H1 (cell line): ENCODE data around the gene HPCAL4. TPM values are rescaled to one million over a fixed set of nuclear protein-coding genes. Genes with fewer than 3 reads are reported as not detected.

Experiments
- CTCF ChIA-PET: fragments of 300-600 bp; sonication (Branson Sonifier 250); formaldehyde crosslinking; loops from one replicate; lab custom pipeline; 2021; ENCODE audit not compliant: partially characterized antibody; lab: Charles Lee
- POLR2A ChIA-PET: fragments of 300-600 bp; sonication (Branson Sonifier 250); formaldehyde crosslinking; loops from one replicate; lab custom pipeline; 2021; ENCODE audit warnings: inconsistent platforms; ENCODE audit not compliant: partially characterized antibody; lab: Charles Lee
- DNase-seq, 2 experiments: peaks; one replicate each; pipeline versions ENCODE4 v3.0.0 to v3.0.0-alpha.2; 2010 to 2022; ENCODE audit warnings: low spot score in 2 of 2, low read depth in 1 of 2, mixed read lengths in 1 of 2
- FAIRE-seq: peaks from 2 replicates; lab custom pipeline; 2011; peaks lifted over from hg19 to GRCh38; lab: Jason Lieb, UNC
- H2AFZ ChIP-seq: 2 replicates; pipeline ENCODE4 v1.8.1; 2012; ENCODE audit warnings: low read length, inconsistent platforms
- H2AK5ac ChIP-seq: 2 replicates; pipeline ENCODE4 v1.6.1; 2013; ENCODE audit warnings: low read depth, low read length
- H2BK120ac ChIP-seq: replicated peaks from 2 replicates; pipeline ENCODE3; 2013; ENCODE audit warnings: low read depth, low read length, inconsistent platforms
- H2BK12ac ChIP-seq: 2 replicates; pipeline ENCODE4 v1.6.1; 2013; ENCODE audit warnings: low read depth, low read length
- H2BK15ac ChIP-seq: 2 replicates; pipeline ENCODE4 v1.6.1; 2013; ENCODE audit warnings: low read length
- H2BK20ac ChIP-seq: 2 replicates; pipeline ENCODE4 v1.6.1; 2013; ENCODE audit warnings: low read length
- H2BK5ac ChIP-seq: 2 replicates; pipeline ENCODE4 v1.6.1; 2013; ENCODE audit warnings: low read depth, low read length
- H3K14ac ChIP-seq: 2 replicates; pipeline ENCODE4 v1.6.1; 2013; ENCODE audit warnings: inconsistent platforms; ENCODE audit not compliant: insufficient read length
- H3K18ac ChIP-seq: 2 replicates; pipeline ENCODE4 v1.6.1; 2013; ENCODE audit warnings: low read length; ENCODE audit errors: extremely low read depth
- H3K23ac ChIP-seq: 2 replicates; pipeline ENCODE4 v1.6.1; 2013; ENCODE audit warnings: inconsistent platforms; ENCODE audit not compliant: insufficient read length
- H3K23me2 ChIP-seq: 2 replicates; pipeline ENCODE4 v1.6.1; 2013; ENCODE audit warnings: low read depth, low read length
- H3K27ac ChIP-seq: 2 replicates; pipeline ENCODE4 v1.6.1; 2011; ENCODE audit warnings: low read depth, low read length, inconsistent platforms
- H3K27me3 ChIP-seq, 4 experiments: replicated peaks in 1 of 4; 1 replicate in 1 of 4; 2 replicates in 3 of 4; pipeline versions ENCODE4 v1.6.1 to v1.8.1; 2011 to 2013; ENCODE audit warnings: low read length in 3 of 4, mild to moderate bottlenecking in 3 of 4, inconsistent platforms in 2 of 4, mixed read lengths in 2 of 4, moderate library complexity in 1 of 4; ENCODE audit not compliant: control insufficient read depth in 3 of 4, insufficient read depth in 3 of 4; ENCODE audit errors: extremely low read depth in 1 of 4
- H3K36me3 ChIP-seq, 4 experiments: 2 replicates each; pipeline versions ENCODE4 v1.6.1 to v1.8.1; 2011 to 2013; ENCODE audit warnings: mild to moderate bottlenecking in 4 of 4, low read length in 3 of 4, moderate library complexity in 2 of 4, control low read depth in 1 of 4, inconsistent platforms in 1 of 4; ENCODE audit not compliant: insufficient read depth in 4 of 4, control insufficient read depth in 2 of 4
- H3K4ac ChIP-seq: replicated peaks from 2 replicates; pipeline ENCODE3; 2013; ENCODE audit warnings: low read length, low read depth, mixed read lengths, inconsistent platforms; ENCODE audit not compliant: insufficient read length
- H3K4me1 ChIP-seq, 4 experiments: replicated peaks in 1 of 4; 1 replicate in 1 of 4; 2 replicates in 3 of 4; pipeline versions ENCODE4 v1.6.1 to v1.8.1; 2011 to 2013; ENCODE audit warnings: low read length in 3 of 4, inconsistent platforms in 2 of 4, mixed read lengths in 1 of 4; ENCODE audit not compliant: insufficient read depth in 4 of 4, control insufficient read depth in 3 of 4
- H3K4me2 ChIP-seq, 2 experiments: 2 replicates each; pipeline versions ENCODE4 v1.6.1 to v1.8.1; 2011 to 2013; ENCODE audit warnings: low read depth in 2 of 2, low read length in 2 of 2, control low read depth in 1 of 2, inconsistent platforms in 1 of 2, mild to moderate bottlenecking in 1 of 2; ENCODE audit not compliant: insufficient read depth in 1 of 2
- H3K4me3 ChIP-seq, 4 experiments: fragments of 200-600, 300-600 bp in 1 of 4; sonication (generic), shearing (Covaris generic), sonication (Bioruptor Twin) in 1 of 4; 2 replicates each; pipeline versions ENCODE4 v1.5.1 to v1.8.1; 2011 to 2016; ENCODE audit warnings: low read length in 4 of 4, low read depth in 3 of 4, control low read depth in 2 of 4, inconsistent platforms in 2 of 4, mild to moderate bottlenecking in 2 of 4, mixed read lengths in 1 of 4, moderate library complexity in 1 of 4; ENCODE audit not compliant: insufficient read depth in 2 of 4; ENCODE audit errors: extremely low read depth in 1 of 4
- H3K56ac ChIP-seq: replicated peaks from 2 replicates; pipeline ENCODE3; 2013; ENCODE audit warnings: low read depth, mild to moderate bottlenecking, mixed read lengths, low read length, inconsistent platforms; ENCODE audit not compliant: insufficient read length
- H3K79me1 ChIP-seq: 2 replicates; pipeline ENCODE4 v1.6.1; 2013; ENCODE audit warnings: low read depth, low read length, control low read depth
- H3K79me2 ChIP-seq, 2 experiments: 2 replicates each; pipeline versions ENCODE4 v1.6.1 to v1.8.1; 2012 to 2013; ENCODE audit warnings: low read length in 2 of 2, mild to moderate bottlenecking in 2 of 2, inconsistent platforms in 1 of 2; ENCODE audit not compliant: insufficient read depth in 2 of 2, control insufficient read depth in 1 of 2
- H3K9ac ChIP-seq, 4 experiments: replicated peaks in 1 of 4; 1 replicate in 1 of 4; 2 replicates in 3 of 4; pipeline versions ENCODE4 v1.6.1 to v1.8.1; 2011 to 2013; ENCODE audit warnings: low read depth in 3 of 4, low read length in 3 of 4, control low read depth in 2 of 4, mild to moderate bottlenecking in 2 of 4, moderate library complexity in 2 of 4, inconsistent platforms in 1 of 4; ENCODE audit errors: extremely low read depth in 1 of 4
- H3K9me3 ChIP-seq, 2 experiments: 2 replicates each; pipeline versions ENCODE4 v1.6.1 to v1.8.1; 2012 to 2013; ENCODE audit warnings: mild to moderate bottlenecking in 2 of 2, moderate library complexity in 2 of 2, control low read depth in 1 of 2, inconsistent platforms in 1 of 2, low read depth in 1 of 2, low read length in 1 of 2, mixed read lengths in 1 of 2; ENCODE audit not compliant: insufficient read depth in 2 of 2
- H4K20me1 ChIP-seq, 2 experiments: replicated peaks in 1 of 2; 2 replicates each; pipeline versions ENCODE3 to v1.8.1; 2011 to 2013; ENCODE audit warnings: inconsistent platforms in 2 of 2, low read length in 2 of 2, mild to moderate bottlenecking in 1 of 2; ENCODE audit not compliant: insufficient read depth in 2 of 2, control insufficient read depth in 1 of 2
- H4K5ac ChIP-seq: 2 replicates; pipeline ENCODE4 v1.6.1; 2013; ENCODE audit warnings: low read length, low read depth, mixed read lengths, inconsistent platforms; ENCODE audit not compliant: insufficient read length
- H4K8ac ChIP-seq: 2 replicates; pipeline ENCODE4 v1.8.0; 2013; ENCODE audit warnings: mild to moderate bottlenecking, moderate library complexity, low read length, inconsistent platforms; ENCODE audit not compliant: insufficient read depth; ENCODE audit errors: extremely low read depth
- H4K91ac ChIP-seq: replicated peaks from 2 replicates; pipeline ENCODE3; 2013; ENCODE audit warnings: low read length, mixed read lengths, inconsistent platforms; ENCODE audit not compliant: insufficient read length
- BRCA1 ChIP-seq: IDR thresholded peaks from 2 replicates; pipeline ENCODE4 v1.6.1; 2012; ENCODE audit warnings: low read depth, low read length, improper control_type of control experiment
- CBX8 ChIP-seq: fragments of 300-800, 300-1000 bp; sonication (generic); IDR thresholded peaks from 2 replicates; pipeline ENCODE4 v1.7.1; 2016; ENCODE audit warnings: low read depth, low read length, borderline replicate concordance
- FOSL1 ChIP-seq: IDR thresholded peaks from 2 replicates; pipeline ENCODE4 v1.6.1; 2011; ENCODE audit warnings: mild to moderate bottlenecking, low read depth, low read length, moderate library complexity; ENCODE audit not compliant: insufficient read depth
- NANOG ChIP-seq: IDR thresholded peaks from 2 replicates; pipeline ENCODE4 v1.6.1; 2011; ENCODE audit warnings: low read length, low read depth, mild to moderate bottlenecking, inconsistent platforms; ENCODE audit not compliant: insufficient read depth, poor library complexity, severe bottlenecking
- RBBP5 ChIP-seq: IDR thresholded peaks from 2 replicates; pipeline ENCODE4 v1.7.1; 2012; ENCODE audit warnings: low read depth, mild to moderate bottlenecking, inconsistent platforms, low read length, moderate library complexity, borderline replicate concordance
- RFX5 ChIP-seq: IDR thresholded peaks from 2 replicates; pipeline ENCODE4 v1.6.1; 2011; ENCODE audit warnings: low read depth, low read length, improper control_type of control experiment, borderline replicate concordance
- RNF2 ChIP-seq: fragments of 200-900, 300-1000 bp; sonication (generic); IDR thresholded peaks from 2 replicates; pipeline ENCODE4 v1.7.1; 2016; ENCODE audit warnings: borderline replicate concordance, low read depth, mild to moderate bottlenecking, antibody characterized with exemption, low read length; ENCODE audit not compliant: poor library complexity, severe bottlenecking; ENCODE audit errors: missing control alignments
- RXRA ChIP-seq: IDR thresholded peaks from 2 replicates; pipeline ENCODE4 v1.6.1; 2011; ENCODE audit warnings: low read depth, mild to moderate bottlenecking, low read length, moderate library complexity; ENCODE audit not compliant: insufficient read depth
- SP1 ChIP-seq: IDR thresholded peaks from 2 replicates; pipeline ENCODE4 v1.6.1; 2011; ENCODE audit warnings: low read depth, low read length
- SP2 ChIP-seq: IDR thresholded peaks from 2 replicates; pipeline ENCODE4 v1.6.1; 2012; ENCODE audit warnings: mild to moderate bottlenecking, low read length, inconsistent platforms
- TAF7 ChIP-seq: optimal IDR thresholded peaks from 2 replicates; pipeline ENCODE3; 2011; ENCODE audit warnings: low read depth, mild to moderate bottlenecking, inconsistent platforms, low read length, moderate library complexity, borderline replicate concordance
- TCF12 ChIP-seq: IDR thresholded peaks from 2 replicates; pipeline ENCODE4 v1.6.1; 2011; ENCODE audit warnings: low read depth, mild to moderate bottlenecking, low read length
- YY1 ChIP-seq: IDR thresholded peaks from 2 replicates; pipeline ENCODE4 v1.6.1; 2011; ENCODE audit warnings: low read depth, mild to moderate bottlenecking, low read length
- ZNF274 ChIP-seq: IDR thresholded peaks from 2 replicates; pipeline ENCODE4 v1.7.0; 2012; ENCODE audit warnings: low read length, borderline replicate concordance; ENCODE audit errors: extremely low read depth
- WGBS, 2 experiments: shearing (Covaris generic) in 1 of 2; methylation state at CpG; one replicate each; pipeline versions ENCODE4 v1.1.6 to v1.1.7; 2013 to 2015; ENCODE audit warnings: low lambda C conversion rate in 2 of 2, mixed read lengths in 2 of 2, inconsistent platforms in 1 of 2, low coverage in 1 of 2, missing lambda C conversion rate in 1 of 2; ENCODE audit not compliant: insufficient replicate concordance in 2 of 2, insufficient coverage in 1 of 2, insufficient read length in 1 of 2; ENCODE audit errors: extremely low coverage in 1 of 2, missing lambda C conversion rate in 1 of 2; 5-methylcytosine and 5-hydroxymethylcytosine counted together
- polyA plus RNA-seq, 7 experiments: library from polyadenylated mRNA; depleted of rRNA in 3 of 7; stranded (reverse) in 5 of 7; unstranded in 2 of 7; fragments of >200 nt in 5 of 7; fragments of 200-250 nt in 2 of 7; gene quantifications; 1 replicate in 5 of 7; 2 replicates in 1 of 7; 4 replicates in 1 of 7; pipeline versions ENCODE4 v1.2.1 to v1.2.3, GENCODE V29; 2011 to 2013; ENCODE audit warnings: missing spikeins in 2 of 7, mixed read lengths in 2 of 7
- total RNA-seq: library from RNA; stranded (reverse); fragmentation: NEBNext Ultra II Directional; extraction: Animal tissue kit (Norgen Biotek cat#: 25700); gene quantifications from 2 replicates; pipeline ENCODE4 v1.2.1, GENCODE V29; 2021

Gene HPCAL4
- total and polyA plus RNA-seq, 2 of the 8 experiments (the other 6 are each of a cell fraction or from before 2014, with no cell fraction given), result 0.54 to 0.74 TPM

DNA sequence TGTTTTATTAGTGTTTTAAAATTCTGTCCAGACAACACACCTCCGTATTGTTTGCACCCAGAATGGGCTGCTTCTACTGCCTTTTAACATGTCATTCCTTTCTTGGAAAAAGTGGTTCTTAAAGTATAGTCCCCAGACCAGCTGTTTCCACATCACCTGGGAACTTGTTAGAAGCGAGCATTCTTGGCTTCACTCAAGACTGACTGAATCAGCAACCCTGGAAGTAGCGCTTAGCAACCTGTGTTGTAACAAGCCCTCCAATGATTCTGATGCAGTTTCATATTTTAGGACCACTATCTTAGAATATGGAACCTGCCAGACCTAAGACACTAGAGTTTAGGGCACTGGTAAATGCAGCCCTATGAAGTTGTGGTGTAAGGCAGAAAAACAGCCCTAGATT, 41.5 kb upstream of the HPCAL4 start:
- Histone ChIP-seq H3K56ac (no peak overlapping the region), H4K20me1 (no peaks in the 10 kb centered on the region), H3K79me2 (no peaks in the 10 kb centered on the region), H3K4me1 (no peaks in the 10 kb centered on the region), H2AFZ (no peak overlapping the region), H3K9me3 (no peaks in the 10 kb centered on the region), H2BK120ac (no peak overlapping the region), H4K8ac (no peak overlapping the region), H3K27me3 (peaks cover 7 to 72% (median 42%) of the 10 kb centered on the region in 4 experiments), H3K4me3 (no peak overlapping the region), H2AK5ac (no peak overlapping the region), H3K14ac (no peak overlapping the region), H4K5ac (no peak overlapping the region), H4K91ac (no peak overlapping the region), H3K18ac (no peak overlapping the region), H3K79me1 (no peaks in the 10 kb centered on the region), H2BK15ac (no peak overlapping the region), H3K9ac (no peak overlapping the region), H2BK12ac (no peak overlapping the region), H3K4me2 (no peak overlapping the region), H2BK20ac (no peak overlapping the region), H3K23me2 (no peaks in the 10 kb centered on the region), H3K36me3 (no peaks in the 10 kb centered on the region), H2BK5ac (no peak overlapping the region), H3K27ac (no peak overlapping the region), H3K4ac (no peak overlapping the region), H3K23ac (no peak overlapping the region)
- TF ChIP-seq TCF12 (no peak), ZNF274 (no peak), SP1 (no peak), SP2 (no peak), TAF7 (no peak), RFX5 (no peak), YY1 (no peak), RXRA (no peak), CBX8 (no peak), BRCA1 (no peak), RBBP5 (no peak), NANOG (no peak), FOSL1 (no peak), RNF2 (no peak)
- 69% methylated on average over 3 of the region's 3 CpGs; no CpG with 5 or more reads in 1 of the 2 experiments for WGBS, 2 experiments
- DNase-seq (no peak), FAIRE-seq (no peak)
- CTCF ChIA-PET, result interaction anchor here (0.6 to 1.6 kb wide), 4 partner anchors 10 to 96 kb away, joined by 3 to 4 read pairs (median 4); no protein-coding TSS in a partner anchor
- POLR2A ChIA-PET, result no interaction called here
